GM19043 (cell line): ENCODE data around the gene IFT22.
"Not testable (repeated sequence)": the region's sequence is repeated elsewhere in the genome, so short reads cannot be mapped to it uniquely, and the experiment has no call there.

ENCODE experiments used
- ATAC-seq: cut with Tn5 transposase; IDR thresholded peaks from one replicate; pipeline ENCODE4 v1.9.1; 2021; ENCODE audit warnings: low read depth; ENCODE audit not compliant: unreplicated experiment

IFT22 gene

DNA sequence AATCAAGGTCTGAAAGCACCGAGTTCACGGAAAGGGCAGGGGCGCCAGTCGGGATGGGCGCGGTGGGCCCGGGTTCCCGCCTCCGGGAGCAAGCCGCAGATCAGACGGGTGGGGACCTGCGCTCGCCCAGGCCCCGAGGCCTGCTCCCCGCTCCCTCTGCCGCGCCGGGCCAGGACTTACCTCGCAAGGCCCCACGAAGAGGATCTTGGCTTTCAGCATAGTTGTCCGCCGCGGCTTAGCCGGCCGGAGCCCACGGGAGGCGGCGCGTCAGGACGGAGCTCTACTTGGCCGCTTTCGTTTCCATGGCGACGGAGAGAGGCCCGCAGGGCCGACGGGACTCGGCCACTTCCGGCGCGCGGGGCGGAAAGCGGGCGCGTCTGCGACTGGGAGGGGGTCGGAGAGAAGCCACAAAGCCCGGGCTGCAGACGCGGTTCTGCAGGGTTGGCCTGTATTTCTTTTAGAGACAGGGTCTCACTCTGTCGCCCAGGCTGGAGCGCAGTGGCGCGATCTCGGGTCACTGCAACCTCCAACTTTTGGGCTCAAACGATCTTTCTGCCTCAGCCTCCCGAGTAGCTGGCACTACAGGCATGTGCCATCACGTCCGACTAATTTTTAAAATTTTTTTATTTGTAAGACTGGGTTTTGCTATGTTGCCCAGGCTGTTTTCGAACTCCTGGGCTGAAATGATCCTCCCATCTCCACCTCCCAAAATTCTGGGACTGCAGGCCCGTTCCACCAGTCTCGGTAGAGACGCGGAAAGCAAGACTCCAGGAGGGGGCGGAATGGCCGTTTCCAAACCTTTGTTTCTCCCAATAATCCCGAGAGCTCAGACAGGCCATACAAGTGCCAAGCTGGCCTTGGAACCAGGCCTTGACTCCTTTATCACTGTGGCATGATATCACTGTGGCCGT, at the start of gene IFT22:
Gene IFT22 (minus strand): TSS at position 322 of the 911 bp plus-strand sequence. CDS start 103 bp downstream, at position 219.
- ATAC-seq, result peak; percentile 97

DNA sequence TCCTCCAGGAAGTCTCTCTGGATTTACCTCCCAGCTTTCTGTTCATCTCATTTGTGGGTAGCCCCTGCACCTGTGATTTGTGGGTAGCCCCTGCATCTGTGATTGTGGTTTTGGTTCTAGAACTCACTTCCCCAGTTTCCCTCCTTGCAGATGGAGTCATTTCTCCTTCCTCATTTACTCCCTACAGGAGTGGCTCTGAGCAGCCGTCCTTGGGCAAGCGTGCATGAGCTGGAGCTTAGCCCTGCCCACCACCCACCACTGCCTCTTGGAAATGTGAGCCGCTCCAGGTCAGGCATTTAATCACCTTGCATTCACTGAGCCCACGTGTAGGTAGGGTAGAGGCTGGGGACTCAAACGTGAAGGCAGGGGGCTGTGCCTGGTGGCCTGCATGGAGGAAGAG, 49.2 kb upstream of the IFT22 start:
- ATAC-seq, result no peak

DNA sequence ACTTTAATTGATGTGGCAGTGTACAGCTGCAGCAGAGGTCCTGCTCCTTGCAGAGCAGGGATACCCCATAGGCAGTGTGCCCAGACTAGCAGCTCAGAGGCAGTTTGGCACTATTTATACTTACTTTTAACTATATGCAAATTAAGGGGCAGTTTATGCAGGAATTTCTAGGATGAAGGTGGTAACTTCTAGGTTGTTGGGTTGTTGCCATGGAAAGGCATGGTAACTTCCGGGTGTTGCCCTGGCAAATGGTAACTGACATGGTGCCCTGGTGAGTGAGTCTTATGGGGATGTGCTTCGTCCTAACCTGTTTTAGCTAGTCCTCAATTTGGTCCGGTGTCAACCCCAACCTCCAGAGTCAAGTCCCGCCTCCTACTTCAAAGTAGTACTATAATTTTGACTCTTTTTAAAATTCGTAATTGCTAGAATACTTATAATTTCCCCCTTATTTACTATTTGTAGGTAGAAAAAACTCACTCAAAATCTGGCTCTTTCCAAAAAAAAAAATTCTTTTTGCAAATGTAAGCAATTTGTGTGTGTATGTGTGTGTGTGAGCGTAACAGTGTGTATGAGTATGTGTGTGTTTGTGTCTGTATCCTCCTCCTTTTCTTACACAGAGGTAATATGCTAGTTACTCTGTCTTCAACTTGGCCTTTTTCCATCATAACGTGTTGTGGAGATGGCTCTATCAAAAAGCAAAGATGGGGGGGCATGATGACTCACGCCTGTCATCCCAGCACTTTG, 47.0 kb upstream of the IFT22 start:
- ATAC-seq, result no peak

DNA sequence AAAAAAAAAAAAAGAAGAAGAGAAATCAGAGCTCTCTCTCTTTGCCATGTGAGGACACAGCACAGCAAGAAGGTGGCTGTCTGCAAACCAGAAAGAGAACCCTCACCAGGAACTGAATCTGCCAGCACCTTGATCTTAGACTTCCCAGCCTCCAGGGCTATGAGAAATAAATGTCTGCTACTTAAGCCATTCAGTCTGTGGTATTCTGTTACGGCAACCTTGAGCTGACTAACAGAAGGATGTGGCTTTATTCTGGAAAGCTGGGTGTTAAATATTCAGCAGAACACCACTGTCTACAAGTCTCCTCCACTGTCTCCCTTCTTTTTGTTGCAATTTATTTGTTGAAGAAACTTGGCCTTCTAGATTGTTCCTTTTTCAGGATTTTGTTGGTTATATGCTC, 46.1 kb upstream of the IFT22 start:
- ATAC-seq, result no peak

DNA sequence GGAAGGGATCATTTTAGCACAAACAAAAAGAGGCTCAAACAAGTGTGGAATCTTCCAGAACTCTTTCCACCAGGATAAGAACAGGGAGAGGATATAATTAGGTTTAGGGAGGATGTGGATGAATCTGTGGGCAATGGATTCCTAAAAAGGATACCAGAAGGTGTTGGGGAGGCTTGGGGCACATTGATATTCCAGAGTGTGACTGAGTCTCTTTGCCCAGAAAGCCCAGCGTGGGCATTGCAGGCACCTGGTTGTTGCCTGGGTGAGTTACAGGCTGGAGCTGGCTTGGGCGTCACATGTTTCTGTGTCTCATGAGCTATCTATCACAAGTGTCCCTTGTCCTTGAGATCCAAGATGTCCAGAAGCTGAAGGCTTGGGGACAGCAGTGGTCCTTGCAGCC, 44.3 kb upstream of the IFT22 start:
- no peak for ATAC-seq

DNA sequence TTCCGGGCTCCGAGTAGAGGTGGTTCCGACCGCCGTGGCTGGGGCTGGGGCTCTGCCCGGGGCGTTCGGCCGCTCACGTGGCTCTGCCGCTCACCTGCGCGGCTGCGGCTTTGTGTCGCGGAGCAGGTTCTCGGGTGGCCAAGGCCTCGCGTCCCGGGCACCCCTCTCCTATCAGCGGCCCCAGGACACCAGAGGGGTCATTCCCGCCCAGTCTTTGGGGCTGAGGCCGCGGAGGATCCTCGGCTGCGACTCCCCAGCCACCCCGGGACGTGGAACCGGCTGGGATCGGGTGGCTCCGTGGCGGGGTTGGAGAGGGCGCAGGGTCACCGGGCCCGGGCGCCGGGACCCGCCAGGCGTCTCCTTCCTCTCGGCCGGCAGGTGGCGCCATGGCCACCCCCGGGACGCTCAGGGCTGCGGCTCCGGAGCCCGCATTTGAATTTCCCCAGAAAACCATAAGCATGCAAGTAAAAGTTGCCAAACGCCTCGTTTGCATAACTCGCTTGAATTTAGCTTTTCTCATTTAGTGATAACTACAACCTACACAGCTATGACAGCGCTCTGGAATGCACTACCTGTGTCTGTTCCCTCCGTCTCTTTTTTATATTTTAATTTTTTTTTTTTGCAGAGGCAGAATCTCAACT, 42.2 kb upstream of the IFT22 start:
- ATAC-seq, result no peak

DNA sequence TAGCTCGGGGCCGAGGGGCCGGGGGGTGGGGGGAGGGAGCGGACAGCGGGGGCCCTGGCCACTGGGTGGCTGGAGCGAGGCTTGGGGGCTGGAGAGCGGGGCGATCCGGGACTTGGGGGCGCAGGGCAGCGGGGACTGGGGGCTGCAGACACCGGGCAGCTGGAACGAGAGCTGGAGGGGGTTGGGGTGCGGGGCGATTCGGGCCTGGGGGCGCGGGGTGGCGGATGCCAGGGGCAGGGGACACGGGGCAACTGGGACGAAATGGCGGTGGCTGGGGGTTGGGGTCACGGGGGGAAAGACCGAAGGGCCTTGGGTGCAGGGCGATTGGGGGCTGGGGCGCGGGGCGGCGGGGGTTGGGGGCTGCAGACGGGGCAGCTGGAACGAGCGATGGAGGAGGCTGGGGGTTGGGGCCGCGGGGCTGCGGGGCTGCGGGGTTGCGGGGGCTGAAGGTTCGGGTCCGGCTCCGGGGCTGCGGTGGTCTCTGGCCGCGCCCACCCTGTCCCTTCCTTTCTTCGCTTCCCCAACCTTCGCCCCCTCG, 41.7 kb upstream of the IFT22 start:
- no peak for ATAC-seq

DNA sequence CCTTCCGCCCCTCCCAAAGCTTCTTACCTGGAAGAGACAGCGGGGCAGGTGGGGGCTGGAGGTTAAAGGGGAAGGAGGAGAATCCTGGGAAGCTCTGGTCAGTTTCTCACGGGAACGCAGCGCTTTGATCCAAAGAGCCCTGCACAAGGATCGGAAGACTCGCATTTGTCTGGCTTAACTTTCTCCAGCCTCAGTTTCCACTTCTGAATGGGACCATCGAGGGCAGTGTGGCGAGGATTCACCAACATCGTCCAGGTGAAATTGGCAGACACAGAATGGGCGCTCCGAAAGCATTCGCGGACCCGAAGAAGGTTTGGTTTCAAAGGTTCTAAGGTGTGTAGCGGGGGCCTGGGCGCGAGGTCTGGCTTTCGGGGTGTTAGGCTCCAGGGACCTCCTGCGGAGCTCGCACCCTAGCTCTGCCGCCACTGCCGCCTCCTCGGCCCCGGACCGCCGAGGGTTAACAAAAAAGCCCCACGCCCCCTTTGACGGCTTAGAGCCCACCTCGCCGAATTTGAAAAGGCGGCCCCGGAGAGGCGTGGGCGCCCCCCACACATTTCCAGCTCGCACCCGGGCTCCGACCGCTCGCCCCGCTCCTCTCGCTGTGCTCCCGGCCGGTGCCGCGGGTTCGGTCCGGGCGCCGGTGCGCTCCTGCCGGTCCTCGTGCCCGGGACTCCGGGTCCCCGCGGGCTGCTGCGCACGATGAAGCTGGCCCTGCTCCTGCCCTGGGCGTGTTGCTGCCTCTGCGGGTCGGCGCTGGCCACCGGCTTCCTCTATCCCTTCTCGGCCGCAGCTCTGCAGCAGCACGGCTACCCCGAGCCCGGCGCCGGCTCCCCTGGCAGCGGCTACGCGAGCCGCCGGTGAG, 41.0 kb upstream of the IFT22 start, which contains the start of gene COL26A1:
Gene COL26A1 (plus strand): TSS at position 542 of the 862 bp plus-strand sequence. CDS start 158 bp downstream, at position 700.
- ATAC-seq, result no peak

DNA sequence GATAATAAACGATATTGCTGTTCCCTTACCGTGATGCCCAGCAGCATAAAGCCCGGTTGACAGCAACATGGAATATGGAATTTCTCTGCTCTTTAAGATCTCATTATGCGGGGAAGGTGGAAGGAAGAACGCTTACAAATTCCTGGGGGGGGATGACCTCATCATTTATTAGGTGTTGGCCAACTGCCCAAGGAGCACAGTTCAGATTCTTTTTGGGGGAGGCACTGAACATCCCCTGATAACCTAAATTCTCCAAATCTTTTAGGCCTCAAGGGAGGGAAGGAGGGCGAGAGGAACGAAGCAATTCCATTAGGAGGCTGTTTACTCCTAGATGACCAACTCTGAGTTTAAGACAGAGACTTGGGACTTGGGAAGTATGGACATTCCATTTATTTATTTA, 35.8 kb upstream of the IFT22 start:
- ATAC-seq, result no peak

DNA sequence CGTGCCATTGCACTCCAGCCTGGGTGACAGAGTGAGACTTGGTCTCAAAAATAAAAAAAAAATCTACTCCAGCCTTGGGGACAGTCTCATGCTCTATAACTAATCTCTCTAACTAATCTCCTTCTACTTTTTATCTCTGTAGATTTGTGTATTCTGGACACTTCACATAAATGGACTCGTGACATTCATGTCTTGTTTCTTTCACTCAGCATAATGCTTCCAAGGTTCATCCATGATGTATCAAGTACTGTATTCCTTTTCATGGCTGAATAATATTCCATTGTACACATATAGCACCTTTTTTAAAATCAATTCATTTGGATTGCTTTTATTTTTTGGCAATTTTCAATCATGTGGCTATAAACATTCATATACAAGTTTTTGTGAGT, 31.3 kb upstream of the IFT22 start:
- no peak for ATAC-seq

DNA sequence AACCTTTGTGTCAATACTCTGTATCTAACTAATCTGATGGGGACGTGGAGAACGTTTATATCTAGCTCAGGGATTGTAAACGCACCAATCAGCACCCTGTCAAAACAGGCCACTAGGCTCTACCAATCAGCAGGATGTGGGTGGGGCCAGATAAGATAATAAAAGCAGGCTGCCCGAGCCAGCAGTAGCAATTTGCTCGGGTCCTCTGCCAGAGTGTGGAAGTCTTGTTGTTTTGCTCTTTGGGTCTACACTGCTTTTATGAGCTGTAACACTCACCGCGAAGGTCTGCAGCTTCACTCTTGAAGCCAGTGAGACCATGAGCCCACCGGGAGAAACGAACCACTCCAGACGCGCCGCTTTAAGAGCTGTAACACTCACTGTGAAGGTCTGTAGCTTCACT, 27.7 kb upstream of the IFT22 start:
- not testable (repeated sequence) for ATAC-seq

DNA sequence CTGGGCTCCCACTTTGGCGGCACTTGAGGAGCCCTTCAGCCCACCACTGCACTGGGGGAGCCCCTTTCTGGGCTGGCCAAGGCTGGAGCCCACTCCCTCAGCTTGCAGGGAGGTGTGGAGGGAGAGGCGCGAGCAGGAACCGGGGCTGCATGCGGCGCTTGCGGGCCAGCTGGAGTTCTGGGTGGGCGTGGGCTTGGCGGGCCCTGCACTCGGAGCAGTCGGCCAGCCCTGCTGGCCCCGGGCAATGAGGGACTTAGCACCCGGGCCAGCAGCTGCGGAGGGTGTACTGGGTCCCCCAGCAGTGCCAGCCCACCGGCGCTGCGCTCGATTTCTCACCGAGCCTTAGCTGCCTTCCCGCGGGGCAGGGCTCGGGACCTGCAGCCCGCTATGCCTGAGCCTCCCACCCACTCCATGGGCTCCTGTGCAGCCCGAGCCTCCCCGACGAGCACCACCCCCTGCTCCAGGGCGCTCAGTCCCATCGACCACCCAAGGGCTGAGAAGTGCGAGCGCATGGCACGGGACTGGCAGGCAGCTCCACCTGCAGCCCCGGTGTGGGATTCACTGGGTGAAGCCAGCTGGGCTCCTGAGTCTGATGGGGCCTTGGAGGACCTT, 26.9 kb upstream of the IFT22 start:
- not testable (repeated sequence) for ATAC-seq

DNA sequence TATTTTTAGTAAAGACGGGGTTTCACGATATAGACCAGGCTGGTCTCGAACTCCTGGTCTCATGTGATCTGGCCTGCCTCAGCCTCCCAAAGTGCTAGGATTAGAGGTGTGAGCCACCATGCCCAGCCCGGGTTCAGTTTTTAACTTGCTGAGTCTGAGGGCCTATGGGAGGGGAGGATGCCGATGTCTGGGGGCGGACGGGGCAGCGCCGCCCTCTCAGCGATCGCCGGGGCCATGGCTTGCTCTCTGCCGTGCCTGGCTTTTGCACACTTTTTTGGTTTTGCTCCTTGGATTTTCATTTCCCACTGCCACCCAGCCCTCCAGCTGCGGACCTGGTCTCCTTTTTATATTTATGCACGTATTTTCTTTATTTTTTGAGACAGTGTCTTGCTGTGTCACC, 25.9 kb upstream of the IFT22 start:
- ATAC-seq, result no peak

DNA sequence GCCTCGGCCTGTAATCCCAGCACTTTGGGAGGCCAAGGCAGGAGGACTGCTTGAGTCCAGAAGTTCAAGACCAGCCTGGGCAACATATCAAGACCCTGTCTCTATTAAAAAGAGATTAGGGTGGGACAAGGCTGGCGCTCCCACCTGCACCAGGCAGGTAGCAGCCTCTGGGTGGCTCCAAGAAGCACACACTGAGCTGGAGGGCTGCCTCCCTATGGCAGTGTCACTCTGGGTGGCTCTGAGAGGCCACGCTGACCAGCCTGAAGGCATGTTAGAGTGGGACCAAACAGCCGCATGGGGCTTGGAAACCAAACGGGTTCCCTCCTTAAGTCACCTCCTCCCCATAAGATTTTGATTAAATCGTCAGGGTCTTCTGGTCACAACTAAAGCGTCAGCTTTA, 21.3 kb upstream of the IFT22 start:
- no peak for ATAC-seq

DNA sequence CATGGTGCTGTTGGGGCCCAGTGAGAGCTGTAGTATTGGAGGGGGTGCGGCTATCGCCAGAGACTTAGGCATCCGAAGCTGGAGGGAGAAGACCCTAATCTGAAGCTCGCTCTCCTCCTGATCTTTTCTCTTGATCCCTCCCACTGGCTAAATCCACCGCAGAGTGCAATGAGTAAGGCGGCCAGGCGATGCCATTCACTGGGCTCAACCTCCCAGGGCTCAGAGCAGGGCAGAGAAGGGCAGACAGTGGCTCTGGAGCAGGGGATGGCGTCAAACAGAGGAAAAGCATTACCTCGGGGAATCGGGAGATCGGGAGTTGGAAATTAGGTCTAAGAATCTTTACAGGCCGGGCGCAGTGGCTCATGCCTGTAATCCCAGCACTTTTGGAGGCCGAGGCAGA, 18.8 kb upstream of the IFT22 start:
- ATAC-seq, result no peak

DNA sequence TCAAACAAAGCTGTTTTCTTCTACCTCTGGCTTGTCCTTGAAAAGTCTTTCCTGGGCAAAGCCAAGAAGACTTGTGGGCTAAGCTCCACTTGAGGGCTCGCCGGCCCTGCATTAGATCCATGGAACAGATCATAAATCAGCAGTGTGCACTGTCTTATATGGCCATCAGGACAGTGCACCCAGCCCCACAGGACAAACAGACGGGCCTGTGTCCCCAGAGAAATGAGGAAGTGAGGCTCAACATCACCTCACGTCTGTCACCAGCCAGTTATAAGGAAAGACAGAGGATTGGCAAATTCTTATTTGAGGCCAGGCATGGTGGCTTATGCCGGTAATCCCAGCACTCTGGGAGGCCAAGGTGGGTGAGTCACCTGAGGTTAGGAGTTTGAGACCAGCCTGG, 12.3 kb upstream of the IFT22 start:
- ATAC-seq, result no peak

DNA sequence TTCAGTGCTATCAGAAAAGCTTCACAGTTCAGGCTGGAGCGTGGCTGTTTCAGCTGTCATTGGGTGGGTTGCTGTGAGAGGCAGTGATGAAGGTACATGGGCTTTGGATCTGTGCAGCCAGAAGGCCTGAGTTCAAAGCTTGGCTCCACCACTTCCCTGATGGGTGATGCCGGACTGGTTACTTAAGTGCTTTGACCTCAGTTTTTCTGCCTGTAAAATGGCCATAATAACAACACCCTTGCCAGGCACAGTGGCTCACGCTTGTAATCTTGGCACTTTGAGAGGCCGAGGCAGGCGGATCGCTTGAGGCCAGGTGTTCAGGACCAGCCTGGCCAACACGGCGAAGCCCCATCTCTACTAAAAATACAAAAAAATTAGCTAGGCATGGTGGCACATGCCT, 10.4 kb upstream of the IFT22 start:
- ATAC-seq, result no peak

DNA sequence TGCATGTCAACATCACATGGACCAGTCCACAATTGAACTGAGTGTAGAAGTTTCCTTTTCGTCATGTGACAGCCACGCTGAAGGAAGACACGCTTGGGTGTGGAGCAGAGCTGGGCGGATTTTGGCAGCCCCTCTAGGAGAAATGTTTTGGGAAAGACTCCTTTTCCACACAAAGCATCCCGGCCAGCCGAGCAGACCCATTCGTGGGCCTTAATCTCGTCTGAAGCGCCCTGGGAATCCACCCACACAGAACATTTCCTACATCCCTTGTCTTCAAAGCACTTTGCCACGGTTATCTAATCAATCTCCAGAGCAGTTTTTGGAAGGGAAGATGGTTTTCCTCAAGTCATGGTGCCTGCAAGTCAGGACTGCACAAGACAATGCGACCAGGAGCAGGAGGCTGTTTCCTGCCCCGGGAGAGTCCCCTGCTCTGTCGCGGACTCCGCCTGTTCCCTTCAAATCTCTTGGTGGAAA, 8.4 kb upstream of the IFT22 start:
- ATAC-seq, result no peak

DNA sequence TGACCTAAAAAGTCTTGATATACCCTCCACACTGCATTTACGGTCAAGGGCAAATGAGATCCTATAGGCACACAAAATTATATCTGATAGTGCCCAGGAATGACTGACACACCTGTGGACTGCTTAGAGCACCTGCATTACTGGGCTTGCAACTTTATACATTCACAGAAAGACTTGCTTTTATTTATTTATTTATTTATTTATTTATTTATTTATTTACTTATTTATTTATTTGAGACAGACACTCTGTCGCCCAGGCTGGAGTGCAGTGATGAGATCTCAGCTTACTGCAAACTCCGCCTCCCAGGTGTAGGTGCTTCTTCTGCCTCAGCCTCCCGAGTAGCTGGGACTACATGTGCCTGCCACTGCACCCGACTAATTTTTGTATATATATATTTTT, 6.5 kb upstream of the IFT22 start:
- ATAC-seq, result no peak
